Mesendoderm (in vitro differentiated cells): Measurements from ENCODE around the gene ODC1.

Experiments used
- DNase-seq: peaks from one replicate; pipeline ENCODE4 v3.0.0; 2013
- H2AK5ac ChIP-seq: 2 replicates; pipeline ENCODE4 v1.6.1; 2013; ENCODE audit warnings: low read length, inconsistent platforms
- H2BK120ac ChIP-seq: 2 replicates; pipeline ENCODE4 v1.6.1; 2013; ENCODE audit warnings: low read depth, mild to moderate bottlenecking, low read length, moderate library complexity, mixed read lengths
- H2BK15ac ChIP-seq: replicated peaks from 2 replicates; pipeline ENCODE4 v1.6.1; 2013; ENCODE audit warnings: low read depth, mild to moderate bottlenecking, moderate library complexity
- H2BK5ac ChIP-seq: 2 replicates; pipeline ENCODE4 v1.6.1; 2013; ENCODE audit warnings: low read length, inconsistent platforms
- H3K18ac ChIP-seq: 2 replicates; pipeline ENCODE4 v1.6.1; 2013; ENCODE audit warnings: mild to moderate bottlenecking, low read length, mixed read lengths
- H3K23ac ChIP-seq: one replicate; pipeline ENCODE4 v1.6.1; 2013; ENCODE audit warnings: low read length
- H3K27ac ChIP-seq: 2 replicates; pipeline ENCODE4 v1.5.1; 2013; ENCODE audit warnings: low read depth, mild to moderate bottlenecking, inconsistent platforms, low read length, moderate library complexity
- H3K27me3 ChIP-seq: 2 replicates; pipeline ENCODE4 v1.6.1; 2013; ENCODE audit warnings: low read length, control low read depth, mild to moderate bottlenecking, inconsistent platforms; ENCODE audit not compliant: insufficient read depth, poor library complexity
- H3K36me3 ChIP-seq: 2 replicates; pipeline ENCODE4 v1.6.1; 2013; ENCODE audit warnings: low read length, inconsistent platforms; ENCODE audit not compliant: control insufficient read depth, insufficient read depth
- H3K4ac ChIP-seq: one replicate; pipeline ENCODE4 v1.6.1; 2013; ENCODE audit warnings: low read depth, mild to moderate bottlenecking, low read length, moderate library complexity
- H3K4me1 ChIP-seq: 2 replicates; pipeline ENCODE4 v1.6.1; 2013; ENCODE audit warnings: low read depth, low read length, inconsistent platforms; ENCODE audit not compliant: control insufficient read depth
- H3K4me2 ChIP-seq: 2 replicates; pipeline ENCODE4 v1.6.1; 2013; ENCODE audit warnings: low read length
- H3K4me3 ChIP-seq: 2 replicates; pipeline ENCODE4 v1.5.1; 2013; ENCODE audit warnings: mild to moderate bottlenecking, low read length
- H3K56ac ChIP-seq: one replicate; pipeline ENCODE4 v1.6.1; 2013; ENCODE audit warnings: low read length
- H3K79me1 ChIP-seq: 2 replicates; pipeline ENCODE4 v1.6.1; 2013; ENCODE audit warnings: low read length, inconsistent platforms
- H3K79me2 ChIP-seq: 2 replicates; pipeline ENCODE4 v1.6.1; 2013; ENCODE audit warnings: mild to moderate bottlenecking, low read length; ENCODE audit not compliant: control insufficient read depth, insufficient read depth
- H3K9ac ChIP-seq: 2 replicates; pipeline ENCODE4 v1.6.1; 2013; ENCODE audit warnings: low read length, inconsistent platforms
- H4K5ac ChIP-seq: one replicate; pipeline ENCODE4 v1.6.1; 2013; ENCODE audit warnings: low read length
- H4K8ac ChIP-seq: one replicate; pipeline ENCODE4 v1.6.1; 2013; ENCODE audit warnings: low read depth, mild to moderate bottlenecking, control low read depth, low read length, moderate library complexity
- WGBS: extraction: QIAGEN DNeasy Blood & Tissue Kit; methylation state at CpG from one replicate; pipeline ENCODE4 v1.1.7; 2013; ENCODE audit warnings: low lambda C conversion rate, missing lambda C conversion rate; ENCODE audit not compliant: insufficient coverage; ENCODE audit errors: extremely low coverage; 5-methylcytosine and 5-hydroxymethylcytosine counted together

ODC1 gene

DNA sequence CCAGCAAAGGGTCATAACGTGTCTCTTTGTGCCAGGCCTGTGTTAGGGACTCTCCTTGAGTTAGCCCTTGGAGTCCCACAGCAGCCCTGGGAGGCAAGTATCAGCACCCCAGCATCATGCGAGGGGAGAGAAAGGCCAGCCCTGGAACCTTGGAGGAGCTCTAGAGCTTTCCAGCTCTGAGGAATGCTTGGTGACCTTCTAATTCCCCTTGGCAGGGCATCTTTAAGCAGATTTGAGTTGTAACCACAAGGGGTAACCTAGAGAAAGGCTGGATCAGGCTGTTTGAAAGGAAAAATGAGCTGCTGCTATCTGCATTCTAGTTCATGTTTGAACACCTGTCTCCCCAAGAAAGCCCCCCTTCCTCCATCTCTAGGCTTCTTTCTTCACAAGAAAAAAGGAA is 23.8 kb upstream of the ODC1 start:
- no peak overlapping the region for H2BK5ac ChIP-seq
- no CpG with 5 or more reads among the region's 2 CpGs for WGBS

DNA sequence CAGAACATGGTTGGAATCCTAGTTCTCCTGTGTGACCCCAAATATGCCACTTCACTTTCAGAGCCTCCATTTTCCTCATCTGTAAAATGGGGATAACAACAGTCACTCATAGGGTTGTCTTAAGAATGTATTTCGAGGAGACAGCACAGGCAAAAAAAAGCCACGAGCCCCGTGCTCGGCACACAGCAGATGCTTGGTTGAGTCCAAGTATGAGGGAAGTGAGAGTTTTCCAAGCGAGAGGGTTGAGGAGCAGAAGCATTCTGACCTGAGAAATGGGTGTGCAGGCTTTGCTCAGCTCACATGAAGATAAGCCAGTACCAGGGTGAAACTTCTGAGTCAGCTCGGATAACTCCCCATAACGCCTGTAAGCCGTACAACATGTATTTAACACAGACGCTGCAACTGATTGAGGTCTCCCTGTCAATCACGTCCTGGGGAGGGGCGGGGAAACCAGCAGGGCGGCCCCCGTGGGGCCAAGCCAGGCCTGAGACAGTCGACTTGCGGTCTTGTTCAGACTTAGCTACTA is 23.0 kb upstream of the ODC1 start:
- Histone ChIP-seq H3K27ac (no peak overlapping the region), H4K5ac (no peak overlapping the region), H4K8ac (no peak overlapping the region), H3K4me1 (no peaks in the 10 kb centered on the region), H2BK120ac (no peak overlapping the region), H3K27me3 (no peaks in the 10 kb centered on the region), H3K18ac (no peak overlapping the region), H2BK5ac (no peak overlapping the region), H3K9ac (no peak overlapping the region), H2BK15ac (no peak overlapping the region), H2AK5ac (no peak overlapping the region), H3K56ac (no peak overlapping the region), H3K4me2 (no peak overlapping the region), H3K79me1 (no peaks in the 10 kb centered on the region), H3K36me3 (no peaks in the 10 kb centered on the region), H3K4me3 (no peak overlapping the region), H3K23ac (no peak overlapping the region), H3K79me2 (no peaks in the 10 kb centered on the region), H3K4ac (no peak overlapping the region)
- WGBS: no CpG with 5 or more reads among the region's 15 CpGs
- no peak for DNase-seq

More for the DNA sequence above, 23.8 kb upstream of the ODC1 start:
- Histone ChIP-seq H2AK5ac (no peak overlapping the region), H3K4me2 (no peak overlapping the region), H3K4me1 (peaks cover 2% of the 10 kb centered on the region), H3K56ac (peak overlapping the region; percentile 39), H4K5ac (no peak overlapping the region), H3K79me2 (no peaks in the 10 kb centered on the region), H3K36me3 (no peaks in the 10 kb centered on the region), H3K27me3 (no peaks in the 10 kb centered on the region), H2BK120ac (no peak overlapping the region), H3K9ac (no peak overlapping the region), H3K4me3 (no peak overlapping the region), H4K8ac (no peak overlapping the region), H3K79me1 (no peaks in the 10 kb centered on the region), H3K23ac (no peak overlapping the region), H2BK15ac (no peak overlapping the region), H3K18ac (no peak overlapping the region), H3K27ac (no peak overlapping the region), H3K4ac (no peak overlapping the region)
- DNase-seq: peak; percentile 62

DNA sequence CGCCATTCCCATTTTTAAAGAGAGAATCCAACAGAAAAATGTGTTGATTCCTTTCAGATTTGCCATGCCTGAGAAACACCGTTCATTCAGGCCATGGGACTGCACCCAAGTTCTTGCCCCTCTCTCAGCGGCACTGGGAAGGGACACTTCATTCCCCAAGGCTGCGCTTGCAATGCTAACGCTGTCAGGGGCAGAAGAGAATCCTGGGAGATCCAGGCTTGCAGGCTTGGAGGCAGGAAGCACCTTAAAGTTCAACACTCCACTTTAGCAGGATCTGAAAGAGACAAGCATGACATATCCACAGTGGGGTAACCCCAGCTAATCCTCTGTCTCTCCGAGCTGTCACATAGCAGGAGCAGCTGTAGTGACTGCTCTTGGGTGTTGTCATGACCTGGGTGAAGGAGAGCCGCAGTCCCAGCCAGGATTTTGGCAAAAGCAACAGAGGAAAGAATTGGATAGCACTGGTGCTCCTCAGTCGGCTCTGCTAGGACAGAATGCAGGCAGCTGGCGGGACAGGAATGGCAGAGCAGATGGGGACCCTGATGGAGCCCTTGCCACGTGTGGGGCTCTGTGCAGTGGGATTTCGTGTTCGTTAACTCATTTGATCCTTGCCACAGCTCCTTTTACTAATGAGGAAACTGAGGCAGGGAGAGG is 22.0 kb upstream of the ODC1 start:
- Histone ChIP-seq H2AK5ac (no peak overlapping the region), H4K5ac (no peak overlapping the region), H3K36me3 (no peaks in the 10 kb centered on the region), H3K27ac (no peak overlapping the region), H3K4me1 (no peaks in the 10 kb centered on the region), H3K4me3 (no peak overlapping the region), H3K18ac (no peak overlapping the region), H3K4me2 (no peak overlapping the region), H3K27me3 (no peaks in the 10 kb centered on the region), H3K23ac (no peak overlapping the region), H3K4ac (no peak overlapping the region), H3K9ac (no peak overlapping the region), H2BK5ac (no peak overlapping the region), H3K79me1 (no peaks in the 10 kb centered on the region), H3K56ac (no peak overlapping the region), H3K79me2 (no peaks in the 10 kb centered on the region), H2BK120ac (no peak overlapping the region), H2BK15ac (no peak overlapping the region), H4K8ac (no peak overlapping the region)
- no peak for DNase-seq
- WGBS: no CpG with 5 or more reads among the region's 12 CpGs

DNA sequence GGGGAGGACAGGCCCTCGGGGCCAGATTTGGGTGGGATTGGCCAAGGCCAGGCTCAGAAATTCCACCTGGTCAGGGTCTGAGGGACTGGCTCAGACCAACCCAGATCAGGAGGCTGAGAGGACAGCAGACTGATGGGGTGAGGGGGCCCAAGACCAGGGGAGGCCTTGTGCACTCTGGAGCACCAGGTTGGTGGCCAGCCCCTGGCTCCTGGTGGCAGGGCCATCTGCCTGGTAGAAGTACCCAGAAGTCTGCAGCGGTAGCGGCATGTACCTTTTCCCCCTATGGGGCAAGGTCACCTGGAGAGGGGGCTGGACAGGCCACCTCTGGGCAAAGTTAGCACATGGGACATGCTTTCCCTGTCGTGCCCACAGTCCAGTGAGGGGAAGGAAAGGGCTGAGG is 21.2 kb upstream of the ODC1 start:
- Histone ChIP-seq H3K36me3 (no peaks in the 10 kb centered on the region), H3K4me2 (no peak overlapping the region), H2AK5ac (no peak overlapping the region), H4K8ac (no peak overlapping the region), H3K4me1 (no peaks in the 10 kb centered on the region), H3K4me3 (no peak overlapping the region), H2BK120ac (no peak overlapping the region), H3K27me3 (no peaks in the 10 kb centered on the region), H3K27ac (no peak overlapping the region), H2BK15ac (no peak overlapping the region), H3K79me1 (no peaks in the 10 kb centered on the region), H3K56ac (no peak overlapping the region), H2BK5ac (no peak overlapping the region), H3K18ac (no peak overlapping the region), H3K9ac (no peak overlapping the region), H3K79me2 (no peaks in the 10 kb centered on the region), H3K23ac (no peak overlapping the region), H4K5ac (no peak overlapping the region), H3K4ac (no peak overlapping the region)
- no CpG with 5 or more reads among the region's 4 CpGs for WGBS
- DNase-seq: no peak

DNA sequence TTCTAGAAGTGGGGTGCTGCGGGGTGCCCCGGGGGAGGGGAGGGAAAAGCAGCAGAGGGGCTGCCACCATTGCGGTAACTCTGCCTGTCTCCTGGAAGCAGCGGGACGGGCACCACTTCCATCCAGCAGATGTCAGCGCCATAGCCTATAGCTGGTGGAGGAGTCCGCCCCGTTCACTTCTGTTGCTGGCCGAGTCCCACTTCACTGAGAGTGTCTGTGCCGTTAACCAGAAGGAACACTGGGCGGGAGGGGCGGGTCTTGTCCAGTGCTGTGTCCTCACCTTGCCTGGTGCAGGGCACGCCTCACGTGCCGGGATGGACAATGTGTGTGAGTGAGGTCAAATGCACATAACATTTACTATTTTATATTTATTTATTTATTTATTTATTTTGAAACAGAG is 19.3 kb upstream of the ODC1 start:
- Histone ChIP-seq H3K4me3 (no peak overlapping the region), H3K9ac (no peak overlapping the region), H3K27me3 (no peaks in the 10 kb centered on the region), H3K4me1 (no peaks in the 10 kb centered on the region), H3K56ac (no peak overlapping the region), H3K79me2 (no peaks in the 10 kb centered on the region), H3K27ac (no peak overlapping the region), H3K4me2 (no peak overlapping the region), H2BK15ac (no peak overlapping the region), H3K79me1 (no peaks in the 10 kb centered on the region), H4K5ac (no peak overlapping the region), H3K36me3 (no peaks in the 10 kb centered on the region), H2AK5ac (no peak overlapping the region), H4K8ac (no peak overlapping the region), H3K4ac (no peak overlapping the region), H2BK5ac (no peak overlapping the region), H3K23ac (no peak overlapping the region), H2BK120ac (no peak overlapping the region), H3K18ac (no peak overlapping the region)
- no CpG with 5 or more reads among the region's 15 CpGs for WGBS
- no peak for DNase-seq

DNA sequence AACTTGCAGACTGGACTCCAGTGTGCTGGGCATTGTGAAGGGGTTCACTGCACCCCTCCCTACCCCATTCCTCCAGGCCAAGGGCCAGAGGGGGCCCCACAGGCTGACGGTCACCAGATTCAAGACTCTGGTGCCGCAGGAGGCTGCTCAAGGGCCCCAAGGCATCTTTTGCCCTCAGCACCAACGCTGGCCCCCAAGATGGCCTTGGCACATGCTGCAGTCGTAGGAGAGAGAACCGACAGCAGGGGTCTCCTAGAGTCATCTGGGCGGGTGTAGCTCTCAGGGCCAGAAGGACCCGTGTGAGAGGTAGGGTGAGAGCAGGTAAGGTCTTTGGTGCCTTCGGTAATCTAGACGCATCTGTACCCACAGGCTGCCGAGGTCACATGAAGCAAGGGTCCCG is 18.7 kb upstream of the ODC1 start:
- H3K23ac ChIP-seq: no peak overlapping the region
- H3K56ac ChIP-seq: no peak overlapping the region
- H3K27me3 ChIP-seq: no peaks in the 10 kb centered on the region
- no peak overlapping the region for H2BK5ac ChIP-seq
- no peaks in the 10 kb centered on the region for H3K4me1 ChIP-seq
- no peaks in the 10 kb centered on the region for H3K79me1 ChIP-seq
- H3K27ac ChIP-seq: no peak overlapping the region
- no peak for DNase-seq
- H3K4ac ChIP-seq: no peak overlapping the region
- H3K18ac ChIP-seq: no peak overlapping the region
- H4K8ac ChIP-seq: no peak overlapping the region
- H3K79me2 ChIP-seq: no peaks in the 10 kb centered on the region
- no peak overlapping the region for H3K9ac ChIP-seq
- H4K5ac ChIP-seq: no peak overlapping the region
- H3K4me3 ChIP-seq: no peak overlapping the region
- H3K36me3 ChIP-seq: no peaks in the 10 kb centered on the region
- H3K4me2 ChIP-seq: no peak overlapping the region
- no peak overlapping the region for H2AK5ac ChIP-seq
- no peak overlapping the region for H2BK120ac ChIP-seq
- WGBS: no CpG with 5 or more reads among the region's 11 CpGs
- no peak overlapping the region for H2BK15ac ChIP-seq
